GM12878 (cell line): ENCODE measurements around the gene KCNQ1. TPM values are rescaled to one million over a fixed set of nuclear protein-coding genes. Genes with fewer than 3 reads are reported as not detected.

Source experiments
- CBX3 ChIP-seq: fragments of 200-600 bp; sonication (generic); IDR thresholded peaks from 2 replicates; pipeline ENCODE4 v1.6.1; 2016; ENCODE audit warnings: low read depth, borderline replicate concordance
- EED ChIP-seq: sonication (generic); IDR thresholded peaks from 2 replicates; pipeline ENCODE4 v1.6.1; 2016; ENCODE audit warnings: antibody characterized with exemption, low read depth
- GATAD2B ChIP-seq: fragments of 450-650 bp; conservative IDR thresholded peaks from 2 replicates; pipeline ENCODE4 v1.6.1; 2017; ENCODE audit warnings: low read depth, mild to moderate bottlenecking, moderate library complexity
- HDAC6 ChIP-seq: fragments of 200-600 bp; sonication (generic); IDR thresholded peaks from one replicate; pipeline ENCODE4 v1.8.0; 2017; ENCODE audit warnings: antibody characterized with exemption; ENCODE audit not compliant: unreplicated experiment
- HDGF ChIP-seq: fragments of 450-650 bp; IDR thresholded peaks from 2 replicates; pipeline ENCODE4 v1.6.1; 2016; ENCODE audit warnings: antibody characterized with exemption
- NRF1 ChIP-seq: conservative IDR thresholded peaks from 2 replicates; pipeline ENCODE4 v1.6.1; 2011; ENCODE audit warnings: mild to moderate bottlenecking, low read depth, low read length, improper control_type of control experiment
- SPI1 ChIP-seq: IDR thresholded peaks from 2 replicates; pipeline ENCODE4 v1.6.1; 2011; ENCODE audit warnings: low read depth, mild to moderate bottlenecking, low read length, moderate library complexity, borderline replicate concordance; ENCODE audit not compliant: insufficient read depth
- STAT3 ChIP-seq: IDR thresholded peaks from 2 replicates; pipeline ENCODE4 v1.6.1; 2011; ENCODE audit warnings: low read depth, low read length, improper control_type of control experiment
- ZNF274 ChIP-seq: IDR thresholded peaks from one replicate; pipeline ENCODE4 v1.8.0; 2011; ENCODE audit not compliant: insufficient read length, insufficient read depth
- polyA plus RNA-seq, 11 experiments: library from polyadenylated mRNA; depleted of rRNA in 4 of 11; unstranded in 6 of 11; stranded (reverse) in 5 of 11; fragments of >200 nt; fragmentation: Nextera tagmentation in 4 of 11; fragmentation: Illumina TruSeq in 1 of 11; extraction: Ambion mirVana in 4 of 11; extraction: Trizol in 1 of 11; gene quantifications; 1 replicate in 1 of 11; 2 replicates in 10 of 11; pipeline versions ENCODE4 v1.2.1 to v1.2.3, GENCODE V29; 2011 to 2016; ENCODE audit warnings: inconsistent platforms in 2 of 11, missing spikeins in 2 of 11, low read depth in 1 of 11
- total RNA-seq, 4 experiments: library from RNA; depleted of rRNA in 3 of 4; stranded (reverse); fragments of >200 nt in 3 of 4; fragmentation: Illumina TruSeq in 1 of 4; extraction: Trizol in 1 of 4; gene quantifications; 2 replicates each; pipeline versions ENCODE4 v1.2.1 to v1.2.3, GENCODE V29; 2013 to 2021
- TF ChIP-seq, protein P1 (sequence below): IDR thresholded peaks from 2 replicates; pipeline ENCODE4 v1.6.1; 2012; ENCODE audit warnings: improper control_type of control experiment, low read depth, low read length; ENCODE audit not compliant: insufficient replicate concordance

The KCNQ1 gene
- total and polyA plus RNA-seq, 10 of the 15 experiments (the other 5 are each of a cell fraction or from before 2014, with no cell fraction given): 0.03 to 0.15 (median 0.12) TPM; not detected in 7

DNA sequence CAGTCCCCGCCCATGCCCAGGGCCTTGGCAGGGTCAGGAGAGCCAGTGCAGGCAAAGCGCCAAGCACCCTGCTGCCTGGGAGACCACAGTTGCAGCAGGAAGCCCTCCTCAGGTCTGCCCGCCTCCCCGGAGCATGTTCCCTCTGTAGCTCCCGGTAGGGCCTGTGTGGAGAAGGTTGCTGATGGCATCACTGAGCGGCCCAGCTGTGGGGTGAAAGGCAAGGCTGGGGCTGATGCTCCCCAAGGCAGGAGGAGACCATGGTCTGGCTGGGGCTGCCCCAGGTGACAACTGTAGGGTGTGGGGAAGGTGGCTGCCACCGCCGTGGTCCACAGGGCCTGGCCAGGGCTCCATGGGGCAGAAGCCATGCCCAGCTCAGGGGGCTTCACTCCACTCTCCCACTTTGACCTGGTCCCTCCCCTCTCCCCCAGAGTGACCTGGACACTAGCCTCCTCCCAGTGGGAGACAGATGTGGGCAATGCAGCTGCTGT lies 387.8 kb downstream of the KCNQ1 start (continued):
- TF ChIP-seq, protein P1, sequence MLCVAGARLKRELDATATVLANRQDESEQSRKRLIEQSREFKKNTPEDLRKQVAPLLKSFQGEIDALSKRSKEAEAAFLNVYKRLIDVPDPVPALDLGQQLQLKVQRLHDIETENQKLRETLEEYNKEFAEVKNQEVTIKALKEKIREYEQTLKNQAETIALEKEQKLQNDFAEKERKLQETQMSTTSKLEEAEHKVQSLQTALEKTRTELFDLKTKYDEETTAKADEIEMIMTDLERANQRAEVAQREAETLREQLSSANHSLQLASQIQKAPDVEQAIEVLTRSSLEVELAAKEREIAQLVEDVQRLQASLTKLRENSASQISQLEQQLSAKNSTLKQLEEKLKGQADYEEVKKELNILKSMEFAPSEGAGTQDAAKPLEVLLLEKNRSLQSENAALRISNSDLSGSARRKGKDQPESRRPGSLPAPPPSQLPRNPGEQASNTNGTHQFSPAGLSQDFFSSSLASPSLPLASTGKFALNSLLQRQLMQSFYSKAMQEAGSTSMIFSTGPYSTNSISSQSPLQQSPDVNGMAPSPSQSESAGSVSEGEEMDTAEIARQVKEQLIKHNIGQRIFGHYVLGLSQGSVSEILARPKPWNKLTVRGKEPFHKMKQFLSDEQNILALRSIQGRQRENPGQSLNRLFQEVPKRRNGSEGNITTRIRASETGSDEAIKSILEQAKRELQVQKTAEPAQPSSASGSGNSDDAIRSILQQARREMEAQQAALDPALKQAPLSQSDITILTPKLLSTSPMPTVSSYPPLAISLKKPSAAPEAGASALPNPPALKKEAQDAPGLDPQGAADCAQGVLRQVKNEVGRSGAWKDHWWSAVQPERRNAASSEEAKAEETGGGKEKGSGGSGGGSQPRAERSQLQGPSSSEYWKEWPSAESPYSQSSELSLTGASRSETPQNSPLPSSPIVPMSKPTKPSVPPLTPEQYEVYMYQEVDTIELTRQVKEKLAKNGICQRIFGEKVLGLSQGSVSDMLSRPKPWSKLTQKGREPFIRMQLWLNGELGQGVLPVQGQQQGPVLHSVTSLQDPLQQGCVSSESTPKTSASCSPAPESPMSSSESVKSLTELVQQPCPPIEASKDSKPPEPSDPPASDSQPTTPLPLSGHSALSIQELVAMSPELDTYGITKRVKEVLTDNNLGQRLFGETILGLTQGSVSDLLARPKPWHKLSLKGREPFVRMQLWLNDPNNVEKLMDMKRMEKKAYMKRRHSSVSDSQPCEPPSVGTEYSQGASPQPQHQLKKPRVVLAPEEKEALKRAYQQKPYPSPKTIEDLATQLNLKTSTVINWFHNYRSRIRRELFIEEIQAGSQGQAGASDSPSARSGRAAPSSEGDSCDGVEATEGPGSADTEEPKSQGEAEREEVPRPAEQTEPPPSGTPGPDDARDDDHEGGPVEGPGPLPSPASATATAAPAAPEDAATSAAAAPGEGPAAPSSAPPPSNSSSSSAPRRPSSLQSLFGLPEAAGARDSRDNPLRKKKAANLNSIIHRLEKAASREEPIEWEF: no peak
- TF ChIP-seq ZNF274 (no peak), EED (no peak), GATAD2B (no peak), HDGF (no peak), STAT3 (no peak), HDAC6 (no peak), NRF1 (no peak), SPI1 (no peak), CBX3 (no peak)
- TF ChIP-seq, all 136 proteins: peak for 0
